Esophagus muscularis mucosa (tissue), 3 donors: ENCODE measurements around the gene CFAP57.

ENCODE experiments used
- CTCF ChIP-seq, 3 experiments: fragments of 200-600 bp in 2 of 3; fragments of 450-650 bp in 1 of 3; sonication (generic) in 2 of 3; IDR thresholded peaks; one replicate each; pipeline ENCODE4 v1.5.1; 2017 to 2019; ENCODE audit warnings: antibody characterized with exemption in 3 of 3, mild to moderate bottlenecking in 2 of 3, moderate library complexity in 1 of 3
- POLR2A ChIP-seq: fragments of 450-650 bp; IDR thresholded peaks from one replicate; pipeline ENCODE4 v1.6.1; 2017; ENCODE audit warnings: antibody characterized with exemption, moderate library complexity, mild to moderate bottlenecking, low read depth

DNA sequence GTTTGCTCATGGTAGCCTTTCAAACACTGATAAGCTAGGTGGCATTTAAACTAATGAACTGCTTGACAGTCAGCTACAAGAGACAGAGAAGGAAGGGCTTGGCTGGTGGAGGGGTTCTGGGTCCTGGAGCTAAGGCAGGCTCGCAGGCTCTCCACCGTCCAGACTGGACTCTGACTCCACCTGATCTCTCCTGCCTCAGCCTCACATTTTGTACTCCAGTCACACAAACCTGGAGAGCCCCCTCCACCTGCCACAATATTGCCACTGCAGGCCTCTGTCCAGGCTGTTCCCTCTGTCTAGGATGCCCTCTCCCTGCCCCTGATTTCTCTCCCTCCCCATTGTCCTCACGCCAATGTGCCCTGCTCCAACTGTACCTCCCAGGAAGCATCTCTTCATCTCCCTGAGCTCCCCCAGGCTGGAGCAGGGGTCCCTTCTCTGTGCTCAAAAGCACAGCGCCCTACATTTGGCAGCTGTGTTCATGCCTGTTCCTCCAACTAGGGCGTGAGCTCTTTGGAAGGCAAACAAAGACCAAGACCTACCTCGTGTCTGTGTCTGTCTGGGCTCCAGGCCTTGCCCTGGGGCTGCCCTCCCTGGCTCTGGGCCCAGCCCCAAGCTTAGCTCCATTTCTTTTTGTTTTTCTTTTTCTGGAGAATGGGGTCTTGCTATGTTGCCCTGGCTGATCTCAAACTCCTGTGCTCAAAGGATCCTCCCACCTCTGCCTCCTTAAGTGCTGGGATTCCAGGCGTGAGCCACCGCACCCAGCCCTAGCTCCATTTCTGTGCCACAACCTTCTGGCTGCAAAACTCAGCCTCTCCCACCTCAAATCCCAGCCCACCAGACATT lies 131.6 kb downstream of the CFAP57 start:
- TF ChIP-seq CTCF (IDR thresholded peaks at IDR 0.05) (no peak), POLR2A (no peak)
